Activated CD4-positive, alpha-beta T cell treated with anti-CD3 and anti-CD28 coated beads for 36 hours (primary cell): ENCODE measurements around the gene PPM1H. TPM values are rescaled to one million over a fixed set of nuclear protein-coding genes. Genes with fewer than 3 reads are reported as not detected.

ENCODE experiments used
- ATAC-seq: fragments of 200-7000 bp; cut with Tn5 transposase; one replicate; pipeline ENCODE4 v1.10.0; 2021; ENCODE audit warnings: mild to moderate bottlenecking, moderate library complexity
- CTCF ChIA-PET: fragments of 350-600 bp; sonication (Branson Sonifier 250); formaldehyde crosslinking; loops from one replicate; lab custom pipeline; 2021; ENCODE audit warnings: antibody characterized with exemption; lab: Charles Lee
- POLR2A ChIA-PET: fragments of 350-600 bp; sonication (Branson Sonifier 250); formaldehyde crosslinking; loops from one replicate; lab custom pipeline; 2021; ENCODE audit warnings: antibody characterized with exemption, inconsistent platforms; lab: Charles Lee
- DNase-seq: peaks from one replicate; pipeline ENCODE4 v3.0.0-alpha.2; 2020
- H3K27ac Mint-ChIP-seq: one replicate; pipeline ENCODE4 v1.8.0; 2021; ENCODE audit warnings: mixed read lengths
- H3K27me3 Mint-ChIP-seq: one replicate; pipeline ENCODE4 v1.8.0; 2021; ENCODE audit warnings: mixed read lengths
- H3K36me3 Mint-ChIP-seq: one replicate; pipeline ENCODE4 v1.8.0; 2021; ENCODE audit warnings: low read depth, mixed read lengths
- H3K4me1 Mint-ChIP-seq: one replicate; pipeline ENCODE4 v1.8.0; 2021; ENCODE audit warnings: mixed read lengths
- H3K4me3 Mint-ChIP-seq: one replicate; pipeline ENCODE4 v1.8.0; 2021; ENCODE audit warnings: mild to moderate bottlenecking, moderate library complexity, mixed read lengths
- H3K9me3 Mint-ChIP-seq: one replicate; pipeline ENCODE4 v1.8.0; 2021; ENCODE audit warnings: low read depth, mixed read lengths
- intact Hi-C, 2 experiments: fragments of 100-400 bp; cut with DNase I in 1 of 2; cut with micrococcal nuclease in 1 of 2; formaldehyde crosslinking; loops; one replicate each; pipeline versions ENCODE4 v1.14.2 to v1.15.1; 2022 to 2024; cut with DNase I, micrococcal nuclease
- total RNA-seq, 2 experiments: library from RNA; stranded (reverse); gene quantifications; one replicate each; pipeline ENCODE4 v1.2.3, GENCODE V29; 2021

The PPM1H gene
- total RNA-seq, 2 experiments from 2014 or later = 0.02 TPM; not detected in 1

- POLR2A ChIA-PET = no interaction called here
- DNase-seq = no peak
These were observed 316.6 kb downstream of the PPM1H start for GRCh38 chr12:62618319-62618718.

GRCh38 chr12:62613081-62613480, 321.9 kb downstream of the PPM1H start:
- ChIA-PET CTCF (interaction anchor here (1.3 kb wide), 1 partner anchor 9 kb away, joined by 4 read pairs; no protein-coding TSS in a partner anchor), POLR2A (no interaction called here)
- Mint-ChIP-seq H3K4me3 (no peak overlapping the region), H3K36me3 (peaks cover 1% of the 10 kb centered on the region), H3K27ac (no peak overlapping the region), H3K27me3 (no peaks in the 10 kb centered on the region), H3K9me3 (no peaks in the 10 kb centered on the region), H3K4me1 (no peaks in the 10 kb centered on the region)
- DNase-seq (no peak), ATAC-seq (no peak)
- intact Hi-C loops = no loop called here

More at GRCh38 chr12:62618319-62618718, 316.6 kb downstream of the PPM1H start:
- ATAC-seq = no peak
- H3K4me3 Mint-ChIP-seq = no peak overlapping the region
- CTCF ChIA-PET = interaction anchor here (1.6 to 2.0 kb wide), 2 partner anchors 12 to 18 kb away, joined by 3 to 7 read pairs; no protein-coding TSS in a partner anchor
- peaks cover 6% of the 10 kb centered on the region for H3K4me1 Mint-ChIP-seq
- no peaks in the 10 kb centered on the region for H3K9me3 Mint-ChIP-seq
- H3K27ac Mint-ChIP-seq = no peak overlapping the region
- intact Hi-C loops = no loop called here
- H3K27me3 Mint-ChIP-seq = no peaks in the 10 kb centered on the region
- peaks cover 1% of the 10 kb centered on the region for H3K36me3 Mint-ChIP-seq

- peaks cover 8% of the 10 kb centered on the region for H3K36me3 Mint-ChIP-seq
- intact Hi-C loops = no loop called here
- ChIA-PET POLR2A (interaction anchor here (0.6 to 0.7 kb wide), 3 partner anchors 13 to 168 kb away, joined by 3 to 6 read pairs (median 3); no protein-coding TSS in a partner anchor), CTCF (interaction anchor here (0.6 to 2.4 kb wide), 7 partner anchors 11 to 191 kb away, joined by 3 to 9 read pairs (median 4); no protein-coding TSS in a partner anchor)
- no peak overlapping the region for H3K27ac Mint-ChIP-seq
- DNase-seq (no peak), ATAC-seq (no peak)
- no peaks in the 10 kb centered on the region for H3K27me3 Mint-ChIP-seq
- no peaks in the 10 kb centered on the region for H3K9me3 Mint-ChIP-seq
- no peak overlapping the region for H3K4me3 Mint-ChIP-seq
- peaks cover 31% of the 10 kb centered on the region for H3K4me1 Mint-ChIP-seq
These were observed 328.3 kb downstream of the PPM1H start for GRCh38 chr12:62606654-62607053.

- ChIA-PET POLR2A (no interaction called here), CTCF (interaction anchor here (0.6 to 2.4 kb wide), 8 partner anchors 12 to 322 kb away, joined by 3 to 9 read pairs (median 4); no protein-coding TSS in a partner anchor)
- intact Hi-C loops = no loop called here
- Mint-ChIP-seq H3K27me3 (no peaks in the 10 kb centered on the region), H3K9me3 (no peaks in the 10 kb centered on the region), H3K4me3 (no peak overlapping the region), H3K36me3 (peaks cover 8% of the 10 kb centered on the region), H3K27ac (no peak overlapping the region), H3K4me1 (peaks cover 35% of the 10 kb centered on the region)
- no peak for DNase-seq
- ATAC-seq = no peak
These were observed 329.0 kb downstream of the PPM1H start for GRCh38 chr12:62605981-62606380.

GRCh38 chr12:62604871-62605270, 330.1 kb downstream of the PPM1H start:
- DNase-seq = no peak
- no peaks in the 10 kb centered on the region for H3K9me3 Mint-ChIP-seq
- H3K27ac Mint-ChIP-seq = peak overlapping the region; percentile 26
- CTCF ChIA-PET = interaction anchor here (1.7 to 2.4 kb wide), 3 partner anchors 13 to 189 kb away, joined by 4 to 9 read pairs (median 7); no protein-coding TSS in a partner anchor
- ATAC-seq = no peak
- POLR2A ChIA-PET = no interaction called here
- peak overlapping the region; percentile 77 for H3K4me3 Mint-ChIP-seq
- peaks cover 8% of the 10 kb centered on the region for H3K36me3 Mint-ChIP-seq
- H3K4me1 Mint-ChIP-seq = peaks cover 35% of the 10 kb centered on the region
- intact Hi-C loops = loop anchor here (1.0 to 5.0 kb wide), 2 partner anchors 36 to 187 kb away; no protein-coding TSS in a partner anchor
- no peaks in the 10 kb centered on the region for H3K27me3 Mint-ChIP-seq

GRCh38 chr12:62604373-62604772, 330.6 kb downstream of the PPM1H start:
- POLR2A ChIA-PET = no interaction called here
- CTCF ChIA-PET = interaction anchor here (0.6 to 1.8 kb wide), 3 partner anchors 8 to 321 kb away, joined by 3 to 9 read pairs (median 4); no protein-coding TSS in a partner anchor

GRCh38 chr12:62603811-62604098, 331.2 kb downstream of the PPM1H start:
- Mint-ChIP-seq H3K27me3 (no peaks in the 10 kb centered on the region), H3K27ac (peak overlapping the region; percentile 97), H3K4me1 (peaks cover 35% of the 10 kb centered on the region), H3K9me3 (no peaks in the 10 kb centered on the region), H3K4me3 (peak overlapping the region; percentile 77), H3K36me3 (peaks cover 8% of the 10 kb centered on the region)
- DNase-seq (no peak), ATAC-seq (no peak)
- ChIA-PET CTCF (interaction anchor here (0.6 to 1.8 kb wide), 8 partner anchors 9 to 320 kb away, joined by 3 to 9 read pairs (median 4); partner anchors contain the start of gene MON2), POLR2A (interaction anchor here (1.3 to 1.8 kb wide), 3 partner anchors 10 to 344 kb away, joined by 3 to 5 read pairs (median 4); partner anchors contain the start of gene USP15)
- intact Hi-C loops = loop anchor here (1.0 to 5.0 kb wide), 7 partner anchors 38 to 1175 kb away; partner anchors contain the start of genes MON2 (in 2 of the 2), USP15 (in 2 of the 2) and RXYLT1 (in 1 of the 2)

More at GRCh38 chr12:62604373-62604772, 330.6 kb downstream of the PPM1H start:
- no peaks in the 10 kb centered on the region for H3K9me3 Mint-ChIP-seq
- ATAC-seq (no peak), DNase-seq (no peak)
- peak overlapping the region; percentile 77 for H3K4me3 Mint-ChIP-seq
- H3K27me3 Mint-ChIP-seq = no peaks in the 10 kb centered on the region
- intact Hi-C loops = loop anchor here (1.0 to 5.0 kb wide), 2 partner anchors 37 to 188 kb away; no protein-coding TSS in a partner anchor
- H3K27ac Mint-ChIP-seq = peak overlapping the region; percentile 97
- H3K4me1 Mint-ChIP-seq = peaks cover 35% of the 10 kb centered on the region
- H3K36me3 Mint-ChIP-seq = peaks cover 8% of the 10 kb centered on the region

GRCh38 chr12:62603061-62603810, 331.7 kb downstream of the PPM1H start:
- H3K4me1 Mint-ChIP-seq = peaks cover 35% of the 10 kb centered on the region
- ATAC-seq (peak; percentile 78), DNase-seq (peak; percentile 87)
- ChIA-PET CTCF (interaction anchor here (0.8 to 1.8 kb wide), 11 partner anchors 10 to 210 kb away, joined by 3 to 9 read pairs (median 4); partner anchors contain the start of gene MON2), POLR2A (interaction anchor here (0.6 to 1.8 kb wide), 6 partner anchors 9 to 343 kb away, joined by 3 to 10 read pairs (median 4); partner anchors contain the start of gene USP15)
- intact Hi-C loops = loop anchor here (1.0 to 5.0 kb wide), 6 partner anchors 136 to 1176 kb away; partner anchors contain the start of genes MON2 (in 2 of the 2), USP15 (in 2 of the 2) and RXYLT1 (in 1 of the 2)
- H3K4me3 Mint-ChIP-seq = peak overlapping the region; percentile 77
- no peaks in the 10 kb centered on the region for H3K27me3 Mint-ChIP-seq
- no peaks in the 10 kb centered on the region for H3K9me3 Mint-ChIP-seq
- peaks cover 8% of the 10 kb centered on the region for H3K36me3 Mint-ChIP-seq
- peak overlapping the region; percentile 97 for H3K27ac Mint-ChIP-seq

GRCh38 chr12:62602255-62603060, 332.5 kb downstream of the PPM1H start:
- intact Hi-C loops = loop anchor here (1.0 to 5.0 kb wide), 7 partner anchors 39 to 1176 kb away; partner anchors contain the start of genes MON2 (in 2 of the 2), USP15 (in 2 of the 2) and RXYLT1 (in 1 of the 2)
- DNase-seq (peak; percentile 90), ATAC-seq (peak; percentile 67)
- ChIA-PET CTCF (interaction anchor here (0.7 to 1.8 kb wide), 10 partner anchors 10 to 311 kb away, joined by 3 to 9 read pairs (median 4); partner anchors contain the start of gene MON2), POLR2A (interaction anchor here (0.6 to 1.8 kb wide), 7 partner anchors 8 to 462 kb away, joined by 3 to 10 read pairs (median 3); partner anchors contain the start of gene USP15)
- Mint-ChIP-seq H3K36me3 (peaks cover 8% of the 10 kb centered on the region), H3K27ac (peak overlapping the region; percentile 97), H3K27me3 (no peaks in the 10 kb centered on the region), H3K9me3 (no peaks in the 10 kb centered on the region), H3K4me1 (peaks cover 35% of the 10 kb centered on the region), H3K4me3 (peak overlapping the region; percentile 77)

GRCh38 chr12:62601765-62602164, 333.2 kb downstream of the PPM1H start:
- ATAC-seq (no peak), DNase-seq (no peak)
- ChIA-PET POLR2A (interaction anchor here (0.7 kb wide), 1 partner anchor 461 kb away, joined by 3 read pairs; no protein-coding TSS in a partner anchor), CTCF (no interaction called here)
- Mint-ChIP-seq H3K27ac (peak overlapping the region; percentile 74), H3K27me3 (no peaks in the 10 kb centered on the region), H3K4me3 (peak overlapping the region; percentile 77), H3K4me1 (peaks cover 31% of the 10 kb centered on the region), H3K36me3 (peaks cover 8% of the 10 kb centered on the region), H3K9me3 (no peaks in the 10 kb centered on the region)
- intact Hi-C loops = loop anchor here (1.0 to 5.0 kb wide), 5 partner anchors 40 to 1177 kb away; partner anchors contain the start of genes MON2 (in 1 of the 2), RXYLT1 (in 1 of the 2) and USP15 (in 1 of the 2)
